CD4-positive, alpha-beta T cell treated with Interleukin-1 beta for 1 hour (primary cell): ENCODE results near the gene FMN1.
"Not testable (repeated sequence)": the region's sequence is repeated elsewhere in the genome, so short reads cannot be mapped to it uniquely, and the experiment has no call there.

ENCODE experiments used
- DNase-seq, 2 donors: peaks; one replicate each; pipeline ENCODE4 v3.0.0-alpha.2; 2020 to 2022

FMN1 gene

GRCh38 chr15:33086500-33087121, 107.9 kb downstream of the FMN1 start:
- peak in 1 of 2 donors; percentile 26 for DNase-seq

GRCh38 chr15:33084661-33085060, 109.9 kb downstream of the FMN1 start:
- DNase-seq: no peak

- no peak for DNase-seq
These were observed 111.1 kb downstream of the FMN1 start for GRCh38 chr15:33083232-33084081.

- DNase-seq: no peak
These were observed 114.5 kb downstream of the FMN1 start for GRCh38 chr15:33080006-33080405.

GRCh38 chr15:33078607-33079006, 115.9 kb downstream of the FMN1 start:
- no peak for DNase-seq

GRCh38 chr15:33076937-33077336, 117.6 kb downstream of the FMN1 start:
- no peak for DNase-seq

GRCh38 chr15:33074942-33075341, 119.6 kb downstream of the FMN1 start:
- no peak for DNase-seq

- DNase-seq: no peak
These were observed 120.3 kb downstream of the FMN1 start for GRCh38 chr15:33074212-33074611.

- DNase-seq: no peak
These were observed 123.1 kb downstream of the FMN1 start for GRCh38 chr15:33071451-33071850.

- DNase-seq: not testable (repeated sequence)
These were observed 124.6 kb downstream of the FMN1 start for GRCh38 chr15:33069903-33070302.

- DNase-seq: no peak
These were observed 125.4 kb downstream of the FMN1 start for GRCh38 chr15:33069161-33069560.

GRCh38 chr15:33068511-33068990, 126.0 kb downstream of the FMN1 start:
- no peak for DNase-seq

GRCh38 chr15:33068007-33068481, 126.5 kb downstream of the FMN1 start:
- peak in 1 of 2 donors; percentile 39 for DNase-seq

GRCh38 chr15:33067456-33067855, 127.1 kb downstream of the FMN1 start:
- no peak for DNase-seq

GRCh38 chr15:33066584-33066983, 127.9 kb downstream of the FMN1 start:
- DNase-seq: no peak

- no peak for DNase-seq
These were observed 129.6 kb downstream of the FMN1 start for GRCh38 chr15:33064878-33065277.

GRCh38 chr15:33059184-33059583, 135.3 kb downstream of the FMN1 start:
- no peak for DNase-seq

GRCh38 chr15:33057845-33058244, 136.7 kb downstream of the FMN1 start:
- DNase-seq: no peak

GRCh38 chr15:33055962-33056361, 138.6 kb downstream of the FMN1 start:
- DNase-seq: no peak

GRCh38 chr15:33051528-33051927, 143.0 kb downstream of the FMN1 start:
- DNase-seq: no peak

GRCh38 chr15:33048255-33048654, 146.3 kb downstream of the FMN1 start:
- no peak for DNase-seq

- no peak for DNase-seq
These were observed 147.4 kb downstream of the FMN1 start for GRCh38 chr15:33047077-33047476.

GRCh38 chr15:33046329-33046728, 148.2 kb downstream of the FMN1 start:
- DNase-seq: no peak
